Measurements from ENCODE around the gene C9orf72.

C9orf72 gene

DNA sequence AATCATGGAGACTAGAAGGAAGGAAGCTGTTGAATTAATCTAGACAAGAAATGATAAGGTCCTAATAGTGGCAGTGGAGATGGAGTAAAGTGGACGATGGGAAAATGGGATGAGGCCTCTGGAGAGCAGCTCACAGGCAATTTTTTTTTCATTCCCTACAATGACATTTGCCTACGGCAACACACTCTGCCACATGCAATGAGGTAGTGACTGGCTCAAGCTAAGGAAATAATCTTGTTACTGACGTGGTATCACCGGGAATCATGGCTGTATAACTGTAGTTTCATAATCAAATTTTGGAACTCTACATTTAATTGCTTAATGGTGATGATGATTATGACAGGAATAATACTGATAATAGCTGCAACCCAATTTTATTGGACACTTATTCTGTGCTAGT, 31.5 kb downstream of the C9orf72 start:
- Histone ChIP-seq H3K27ac (ENCODE audit: low read depth in 2 of 2, low read length in 2 of 2) (no peak overlapping the region), H3K9ac (ENCODE audit: low read depth in 1 of 2, low read length in 2 of 2) (no peak overlapping the region), H3K27me3 (ENCODE audit: control insufficient read depth in 2 of 2, insufficient read depth in 2 of 2, low read length in 2 of 2) (no peaks in the 10 kb centered on the region), H3K4me3 (ENCODE audit: low read length in 2 of 2) (no peak overlapping the region), H3K36me3 (ENCODE audit: control insufficient read depth in 2 of 2, insufficient read depth in 2 of 2, low read length in 2 of 2) (no peaks in the 10 kb centered on the region), H3K4me1 (ENCODE audit: control insufficient read depth in 2 of 2, insufficient read depth in 2 of 2, low read length in 2 of 2) (peaks cover 0 to 10% of the 10 kb centered on the region in 2 donors), H3K9me3 (ENCODE audit: control insufficient read depth in 2 of 2, low read length in 2 of 2) (no peaks in the 10 kb centered on the region)

DNA sequence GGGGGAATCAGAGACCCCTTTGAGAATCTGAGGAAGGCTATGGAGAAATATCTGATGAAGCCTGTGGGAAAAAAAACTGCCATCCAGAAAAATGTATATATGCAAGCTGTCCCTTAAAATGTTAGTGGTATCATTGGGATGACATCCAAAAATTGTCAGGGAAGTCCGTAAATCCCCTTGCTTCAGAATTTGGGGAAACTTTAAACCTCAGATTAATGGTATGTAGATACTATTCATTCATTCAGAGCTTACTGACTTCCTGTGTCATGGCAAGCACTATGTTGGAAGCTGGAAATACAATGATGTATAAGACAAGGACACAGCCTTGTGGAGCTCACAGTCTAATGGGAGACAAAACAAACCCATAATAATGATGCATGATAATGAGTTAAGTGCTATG, 32.8 kb downstream of the C9orf72 start:
- Histone ChIP-seq H3K4me1 (ENCODE audit: control insufficient read depth in 2 of 2, insufficient read depth in 2 of 2, low read length in 2 of 2) (peaks cover 0 to 10% of the 10 kb centered on the region in 2 donors), H3K27me3 (ENCODE audit: control insufficient read depth in 2 of 2, insufficient read depth in 2 of 2, low read length in 2 of 2) (no peaks in the 10 kb centered on the region), H3K9me3 (ENCODE audit: control insufficient read depth in 2 of 2, low read length in 2 of 2) (no peaks in the 10 kb centered on the region), H3K9ac (ENCODE audit: low read depth in 1 of 2, low read length in 2 of 2) (no peak overlapping the region), H3K4me3 (ENCODE audit: low read length in 2 of 2) (no peak overlapping the region), H3K27ac (ENCODE audit: low read depth in 2 of 2, low read length in 2 of 2) (peak overlapping the region in 1 of 2 donors; percentile 16), H3K36me3 (ENCODE audit: control insufficient read depth in 2 of 2, insufficient read depth in 2 of 2, low read length in 2 of 2) (no peaks in the 10 kb centered on the region)

DNA sequence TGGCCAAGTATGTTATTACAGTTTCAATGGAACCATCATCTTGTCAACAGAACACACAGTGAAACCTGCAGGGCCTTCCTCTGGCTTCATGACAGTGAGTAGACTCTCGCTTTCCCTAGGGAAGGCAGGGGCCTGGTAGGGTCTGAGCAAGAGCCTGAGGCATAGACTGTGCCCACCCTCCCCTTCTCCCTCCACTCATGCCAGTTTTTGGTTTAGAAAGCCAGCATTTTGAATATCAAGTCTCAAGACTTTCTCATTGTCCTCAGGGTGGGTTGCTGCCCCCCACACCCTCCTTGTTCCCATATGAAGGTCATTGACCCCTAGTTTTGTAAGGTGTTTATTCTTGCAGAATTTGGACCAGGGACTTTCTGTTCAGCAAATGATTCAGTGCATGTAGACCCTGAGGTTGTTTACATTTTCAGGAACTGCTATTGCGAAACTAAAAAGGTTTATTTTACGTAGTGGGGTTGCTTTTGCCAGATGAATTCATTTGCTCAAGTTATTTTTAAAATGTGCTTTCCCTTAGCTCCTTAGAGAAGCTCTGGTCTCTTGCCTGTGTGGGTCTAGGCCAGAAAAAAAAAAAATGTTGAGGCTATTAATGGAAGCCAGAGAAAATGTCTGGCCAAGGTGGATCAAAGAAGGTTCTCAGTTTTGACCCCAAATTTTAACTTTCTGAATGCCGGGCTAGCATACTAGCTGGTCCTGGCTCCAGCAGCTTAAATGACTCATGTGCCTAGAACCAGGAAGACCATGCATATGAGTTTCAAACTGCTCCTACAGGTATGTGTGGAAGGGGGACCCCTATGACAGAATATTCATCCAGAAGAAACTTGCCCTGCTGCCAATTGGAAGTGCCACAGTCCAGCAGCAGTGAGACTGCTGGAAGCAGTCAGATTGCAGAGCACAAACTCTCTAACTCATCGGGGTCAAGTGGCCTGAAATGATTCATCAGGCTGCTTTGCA, 33.5 kb downstream of the C9orf72 start:
- Histone ChIP-seq H3K4me3 (ENCODE audit: low read length in 2 of 2) (no peak overlapping the region), H3K27me3 (ENCODE audit: control insufficient read depth in 2 of 2, insufficient read depth in 2 of 2, low read length in 2 of 2) (no peaks in the 10 kb centered on the region), H3K9ac (ENCODE audit: low read depth in 1 of 2, low read length in 2 of 2) (no peak overlapping the region), H3K27ac (ENCODE audit: low read depth in 2 of 2, low read length in 2 of 2) (peak overlapping the region; percentile 49 to 56), H3K9me3 (ENCODE audit: control insufficient read depth in 2 of 2, low read length in 2 of 2) (no peaks in the 10 kb centered on the region), H3K4me1 (ENCODE audit: control insufficient read depth in 2 of 2, insufficient read depth in 2 of 2, low read length in 2 of 2) (peaks cover 0 to 7% of the 10 kb centered on the region in 2 donors), H3K36me3 (ENCODE audit: control insufficient read depth in 2 of 2, insufficient read depth in 2 of 2, low read length in 2 of 2) (no peaks in the 10 kb centered on the region)

DNA sequence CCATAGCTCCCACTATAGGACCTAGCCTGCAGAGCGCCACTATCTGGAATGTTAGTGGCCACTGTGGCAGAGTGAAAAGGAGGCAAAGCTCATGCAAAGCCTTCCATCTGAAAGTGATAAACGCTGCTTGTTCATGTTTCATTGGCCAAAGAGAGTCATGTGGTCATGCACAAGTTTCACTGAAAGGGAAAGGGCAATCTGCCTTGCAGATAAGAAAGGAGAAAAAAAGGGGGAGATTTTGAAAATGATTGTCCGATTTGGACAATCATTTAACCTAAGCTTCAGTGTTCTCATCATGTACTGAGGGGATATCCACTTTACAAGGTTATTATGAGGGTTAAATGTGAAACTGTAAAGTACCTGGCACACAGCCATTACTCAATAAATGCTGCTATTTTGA, 34.6 kb downstream of the C9orf72 start:
- Histone ChIP-seq H3K4me3 (ENCODE audit: low read length in 2 of 2) (no peak overlapping the region), H3K9me3 (ENCODE audit: control insufficient read depth in 2 of 2, low read length in 2 of 2) (no peaks in the 10 kb centered on the region), H3K27me3 (ENCODE audit: control insufficient read depth in 2 of 2, insufficient read depth in 2 of 2, low read length in 2 of 2) (no peaks in the 10 kb centered on the region), H3K27ac (ENCODE audit: low read depth in 2 of 2, low read length in 2 of 2) (no peak overlapping the region), H3K9ac (ENCODE audit: low read depth in 1 of 2, low read length in 2 of 2) (no peak overlapping the region), H3K36me3 (ENCODE audit: control insufficient read depth in 2 of 2, insufficient read depth in 2 of 2, low read length in 2 of 2) (no peaks in the 10 kb centered on the region), H3K4me1 (ENCODE audit: control insufficient read depth in 2 of 2, insufficient read depth in 2 of 2, low read length in 2 of 2) (peaks cover 0 to 7% of the 10 kb centered on the region in 2 donors)

DNA sequence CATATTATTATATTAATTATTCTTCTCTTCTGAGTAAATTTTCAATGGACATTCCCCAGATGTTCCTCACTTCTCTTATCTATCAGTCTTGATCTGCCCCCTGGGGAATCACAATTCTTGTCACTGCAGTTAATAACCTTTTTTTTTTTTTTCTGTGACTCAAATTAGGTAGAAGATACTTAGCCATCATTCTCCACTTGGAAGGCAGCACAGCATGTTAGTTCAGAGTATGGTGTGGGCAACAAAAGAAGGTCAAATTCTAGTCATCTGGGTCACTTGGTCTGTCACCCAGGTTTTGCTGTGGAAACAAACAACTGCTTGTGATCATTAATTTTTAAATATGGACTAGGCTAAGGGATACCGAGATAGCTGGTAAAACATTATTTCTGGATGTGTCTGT, 35.5 kb downstream of the C9orf72 start:
- H3K27ac ChIP-seq (ENCODE audit: low read depth in 2 of 2, low read length in 2 of 2) = no peak overlapping the region

GRCh38 chr9:27537027-27537435, 36.2 kb downstream of the C9orf72 start:
- Histone ChIP-seq H3K36me3 (ENCODE audit: control insufficient read depth in 2 of 2, insufficient read depth in 2 of 2, low read length in 2 of 2) (no peaks in the 10 kb centered on the region), H3K4me1 (ENCODE audit: control insufficient read depth in 2 of 2, insufficient read depth in 2 of 2, low read length in 2 of 2) (peaks cover 0 to 7% of the 10 kb centered on the region in 2 donors), H3K27me3 (ENCODE audit: control insufficient read depth in 2 of 2, insufficient read depth in 2 of 2, low read length in 2 of 2) (no peaks in the 10 kb centered on the region), H3K4me3 (ENCODE audit: low read length in 2 of 2) (no peak overlapping the region), H3K27ac (ENCODE audit: low read depth in 2 of 2, low read length in 2 of 2) (no peak overlapping the region), H3K9ac (ENCODE audit: low read depth in 1 of 2, low read length in 2 of 2) (no peak overlapping the region), H3K9me3 (ENCODE audit: control insufficient read depth in 2 of 2, low read length in 2 of 2) (no peaks in the 10 kb centered on the region)

More for the DNA sequence above, 35.5 kb downstream of the C9orf72 start:
- H3K36me3 ChIP-seq (ENCODE audit: control insufficient read depth in 2 of 2, insufficient read depth in 2 of 2, low read length in 2 of 2) = no peaks in the 10 kb centered on the region
- no peaks in the 10 kb centered on the region for H3K9me3 ChIP-seq (ENCODE audit: control insufficient read depth in 2 of 2, low read length in 2 of 2)
- H3K9ac ChIP-seq (ENCODE audit: low read depth in 1 of 2, low read length in 2 of 2) = no peak overlapping the region
- no peak overlapping the region for H3K4me3 ChIP-seq (ENCODE audit: low read length in 2 of 2)
- peaks cover 0 to 7% of the 10 kb centered on the region in 2 donors for H3K4me1 ChIP-seq (ENCODE audit: control insufficient read depth in 2 of 2, insufficient read depth in 2 of 2, low read length in 2 of 2)
- H3K27me3 ChIP-seq (ENCODE audit: control insufficient read depth in 2 of 2, insufficient read depth in 2 of 2, low read length in 2 of 2) = no peaks in the 10 kb centered on the region

DNA sequence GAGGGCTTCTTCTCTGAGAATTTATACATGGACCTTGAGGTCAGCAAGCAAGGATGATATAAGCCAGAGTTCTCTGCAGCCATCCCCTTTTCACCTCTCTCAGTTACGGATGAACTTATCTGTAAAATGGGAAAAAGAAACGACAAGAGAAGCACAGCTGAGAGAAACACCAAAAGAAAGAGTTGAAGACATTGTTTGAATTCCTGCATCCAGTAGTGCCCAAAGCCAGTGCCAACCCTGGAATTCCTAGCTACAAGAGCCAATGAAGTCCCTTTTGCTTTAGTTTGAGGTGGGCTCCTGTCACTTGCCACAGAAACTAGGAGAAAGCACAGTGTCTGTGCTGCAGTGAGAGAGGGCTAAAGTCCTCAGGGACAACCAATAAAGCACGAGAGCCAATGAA, 37.1 kb downstream of the C9orf72 start:
- Histone ChIP-seq H3K36me3 (ENCODE audit: control insufficient read depth in 2 of 2, insufficient read depth in 2 of 2, low read length in 2 of 2) (no peaks in the 10 kb centered on the region), H3K9ac (ENCODE audit: low read depth in 1 of 2, low read length in 2 of 2) (no peak overlapping the region), H3K27ac (ENCODE audit: low read depth in 2 of 2, low read length in 2 of 2) (no peak overlapping the region), H3K4me1 (ENCODE audit: control insufficient read depth in 2 of 2, insufficient read depth in 2 of 2, low read length in 2 of 2) (peaks cover 0 to 7% of the 10 kb centered on the region in 2 donors), H3K9me3 (ENCODE audit: control insufficient read depth in 2 of 2, low read length in 2 of 2) (no peaks in the 10 kb centered on the region), H3K27me3 (ENCODE audit: control insufficient read depth in 2 of 2, insufficient read depth in 2 of 2, low read length in 2 of 2) (no peaks in the 10 kb centered on the region), H3K4me3 (ENCODE audit: low read length in 2 of 2) (no peak overlapping the region)

- Histone ChIP-seq H3K27me3 (ENCODE audit: control insufficient read depth in 2 of 2, insufficient read depth in 2 of 2, low read length in 2 of 2) (no peaks in the 10 kb centered on the region), H3K9me3 (ENCODE audit: control insufficient read depth in 2 of 2, low read length in 2 of 2) (no peaks in the 10 kb centered on the region), H3K36me3 (ENCODE audit: control insufficient read depth in 2 of 2, insufficient read depth in 2 of 2, low read length in 2 of 2) (no peaks in the 10 kb centered on the region), H3K9ac (ENCODE audit: low read depth in 1 of 2, low read length in 2 of 2) (no peak overlapping the region), H3K4me3 (ENCODE audit: low read length in 2 of 2) (no peak overlapping the region), H3K4me1 (ENCODE audit: control insufficient read depth in 2 of 2, insufficient read depth in 2 of 2, low read length in 2 of 2) (peaks cover 0 to 7% of the 10 kb centered on the region in 2 donors), H3K27ac (ENCODE audit: low read depth in 2 of 2, low read length in 2 of 2) (no peak overlapping the region)
Observed at GRCh38 chr9:27535701-27536118, 37.6 kb downstream of the C9orf72 start.

DNA sequence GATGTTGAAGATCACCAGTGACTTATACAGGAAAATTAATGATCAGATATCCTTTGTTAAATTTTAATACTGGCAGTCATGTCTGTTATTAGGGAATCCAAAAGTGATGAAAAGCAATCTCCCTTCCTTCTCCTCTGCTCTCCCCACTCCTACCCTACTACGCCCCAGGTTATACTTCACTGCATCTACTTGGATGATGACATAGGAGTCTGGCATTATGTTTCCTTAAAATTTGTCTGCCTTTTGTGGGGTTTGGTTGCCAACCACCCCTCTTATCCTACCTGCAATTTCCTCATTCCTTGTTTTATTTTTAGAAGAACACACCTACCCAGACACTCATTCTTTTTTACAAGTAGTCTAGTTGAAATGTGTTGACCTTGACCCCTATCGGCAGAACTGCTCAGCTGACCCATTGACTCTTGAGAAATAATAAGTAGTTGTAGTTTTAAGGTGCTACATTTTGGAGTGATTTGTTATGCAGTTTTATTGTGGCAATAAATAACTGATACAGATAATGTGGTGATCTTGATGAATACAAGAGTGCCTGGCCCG, 38.5 kb downstream of the C9orf72 start:
- H3K9ac ChIP-seq (ENCODE audit: low read depth in 1 of 2, low read length in 2 of 2) = no peak overlapping the region
- no peaks in the 10 kb centered on the region for H3K9me3 ChIP-seq (ENCODE audit: control insufficient read depth in 2 of 2, low read length in 2 of 2)

DNA sequence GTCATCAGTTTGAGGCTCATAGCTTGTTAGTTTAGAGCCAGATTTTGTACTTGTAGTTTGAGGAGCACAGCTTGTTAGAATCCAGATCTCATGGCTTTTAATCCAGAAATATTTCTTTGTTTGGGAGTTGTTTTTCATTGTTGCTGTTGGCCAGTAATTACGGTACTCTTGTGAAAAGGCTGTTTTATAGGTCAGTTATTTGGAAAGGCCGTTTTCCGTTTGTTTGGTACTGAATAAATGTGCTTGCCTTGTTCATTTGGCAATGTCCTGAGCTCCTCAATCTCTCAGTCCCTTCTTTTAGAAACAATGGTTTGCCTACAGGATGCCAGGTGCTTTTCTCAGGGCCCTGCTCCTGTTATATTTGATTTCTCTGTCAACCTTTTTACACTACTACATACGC, 39.1 kb downstream of the C9orf72 start:
- no peaks in the 10 kb centered on the region for H3K9me3 ChIP-seq (ENCODE audit: control insufficient read depth in 2 of 2, low read length in 2 of 2)
- no peaks in the 10 kb centered on the region for H3K27me3 ChIP-seq (ENCODE audit: control insufficient read depth in 2 of 2, insufficient read depth in 2 of 2, low read length in 2 of 2)
- H3K4me1 ChIP-seq (ENCODE audit: control insufficient read depth in 2 of 2, insufficient read depth in 2 of 2, low read length in 2 of 2) = peaks cover 0 to 9% of the 10 kb centered on the region in 2 donors
- H3K9ac ChIP-seq (ENCODE audit: low read depth in 1 of 2, low read length in 2 of 2) = no peak overlapping the region
- H3K36me3 ChIP-seq (ENCODE audit: control insufficient read depth in 2 of 2, insufficient read depth in 2 of 2, low read length in 2 of 2) = no peaks in the 10 kb centered on the region
- H3K4me3 ChIP-seq (ENCODE audit: low read length in 2 of 2) = no peak overlapping the region
- peak overlapping the region in 1 of 2 donors; percentile 6 for H3K27ac ChIP-seq (ENCODE audit: low read depth in 2 of 2, low read length in 2 of 2)

More for the DNA sequence above, 38.5 kb downstream of the C9orf72 start:
- Histone ChIP-seq H3K27ac (ENCODE audit: low read depth in 2 of 2, low read length in 2 of 2) (peak overlapping the region; percentile 6 to 21), H3K4me3 (ENCODE audit: low read length in 2 of 2) (no peak overlapping the region), H3K27me3 (ENCODE audit: control insufficient read depth in 2 of 2, insufficient read depth in 2 of 2, low read length in 2 of 2) (no peaks in the 10 kb centered on the region), H3K4me1 (ENCODE audit: control insufficient read depth in 2 of 2, insufficient read depth in 2 of 2, low read length in 2 of 2) (peaks cover 0 to 11% of the 10 kb centered on the region in 2 donors), H3K36me3 (ENCODE audit: control insufficient read depth in 2 of 2, insufficient read depth in 2 of 2, low read length in 2 of 2) (no peaks in the 10 kb centered on the region)

Measured in mucosa of rectum (tissue), 2 donors.